ENCODE measurements around the gene AOPEP.

Gene AOPEP

GRCh38 chr9:95104581-95104960, 378.1 kb downstream of the AOPEP start:
- H3K9ac ChIP-seq (ENCODE audit: low read length) = no peak overlapping the region
- no peaks in the 10 kb centered on the region for H3K27me3 ChIP-seq (replicated peaks; ENCODE audit: insufficient read depth, low read length)
- DNase-seq = no peak
- no peak overlapping the region for H3K4me2 ChIP-seq (ENCODE audit: low read depth, low read length)
- no peaks in the 10 kb centered on the region for H3F3A ChIP-seq (ENCODE audit: insufficient read depth, low read length)
- no peaks in the 10 kb centered on the region for H3K4me1 ChIP-seq (ENCODE audit: low read length)
- H2AFZ ChIP-seq (ENCODE audit: low read length) = no peak overlapping the region
- no peaks in the 10 kb centered on the region for H3K79me2 ChIP-seq (ENCODE audit: low read length)
- no peaks in the 10 kb centered on the region for H3K9me3 ChIP-seq (replicated peaks; ENCODE audit: insufficient read depth, low read length)
- no peaks in the 10 kb centered on the region for H3K36me3 ChIP-seq (replicated peaks; ENCODE audit: insufficient read depth, low read length)
- no peak overlapping the region for H3K4me3 ChIP-seq (ENCODE audit: low read length)
- H3K9me2 ChIP-seq (replicated peaks; ENCODE audit: insufficient read depth, low read length) = no peaks in the 10 kb centered on the region
- H3K27ac ChIP-seq (ENCODE audit: low read length) = no peak overlapping the region
- no peaks in the 10 kb centered on the region for H4K20me1 ChIP-seq (ENCODE audit: insufficient read depth, low read length)
- TF ChIP-seq CTCF (IDR thresholded peaks at IDR 0.05; ENCODE audit: low read length) (no peak), EZH2 (optimal IDR thresholded peaks at IDR 0.05; ENCODE audit: low read depth, low read length) (no peak), EZH2phosphoT487 (IDR thresholded peaks at IDR 0.05; ENCODE audit: low read length) (no peak)

GRCh38 chr9:95104980-95105379, 378.5 kb downstream of the AOPEP start:
- H3K27ac ChIP-seq (ENCODE audit: low read length) = no peak overlapping the region
- H3K4me3 ChIP-seq (ENCODE audit: low read length) = no peak overlapping the region
- no peaks in the 10 kb centered on the region for H3F3A ChIP-seq (ENCODE audit: insufficient read depth, low read length)
- no peaks in the 10 kb centered on the region for H3K79me2 ChIP-seq (ENCODE audit: low read length)
- no peaks in the 10 kb centered on the region for H3K9me2 ChIP-seq (replicated peaks; ENCODE audit: insufficient read depth, low read length)
- no peak for TF ChIP-seq CTCF (IDR thresholded peaks at IDR 0.05; ENCODE audit: low read length)
- no peak for TF ChIP-seq EZH2phosphoT487 (IDR thresholded peaks at IDR 0.05; ENCODE audit: low read length)
- no peak for TF ChIP-seq EZH2 (optimal IDR thresholded peaks at IDR 0.05; ENCODE audit: low read depth, low read length)
- H3K4me1 ChIP-seq (ENCODE audit: low read length) = no peaks in the 10 kb centered on the region
- H3K27me3 ChIP-seq (replicated peaks; ENCODE audit: insufficient read depth, low read length) = no peaks in the 10 kb centered on the region
- H4K20me1 ChIP-seq (ENCODE audit: insufficient read depth, low read length) = no peaks in the 10 kb centered on the region
- DNase-seq = no peak
- H3K9ac ChIP-seq (ENCODE audit: low read length) = no peak overlapping the region
- H3K9me3 ChIP-seq (replicated peaks; ENCODE audit: insufficient read depth, low read length) = no peaks in the 10 kb centered on the region
- no peak overlapping the region for H3K4me2 ChIP-seq (ENCODE audit: low read depth, low read length)
- H3K36me3 ChIP-seq (replicated peaks; ENCODE audit: insufficient read depth, low read length) = no peaks in the 10 kb centered on the region
- no peak overlapping the region for H2AFZ ChIP-seq (ENCODE audit: low read length)

DNA sequence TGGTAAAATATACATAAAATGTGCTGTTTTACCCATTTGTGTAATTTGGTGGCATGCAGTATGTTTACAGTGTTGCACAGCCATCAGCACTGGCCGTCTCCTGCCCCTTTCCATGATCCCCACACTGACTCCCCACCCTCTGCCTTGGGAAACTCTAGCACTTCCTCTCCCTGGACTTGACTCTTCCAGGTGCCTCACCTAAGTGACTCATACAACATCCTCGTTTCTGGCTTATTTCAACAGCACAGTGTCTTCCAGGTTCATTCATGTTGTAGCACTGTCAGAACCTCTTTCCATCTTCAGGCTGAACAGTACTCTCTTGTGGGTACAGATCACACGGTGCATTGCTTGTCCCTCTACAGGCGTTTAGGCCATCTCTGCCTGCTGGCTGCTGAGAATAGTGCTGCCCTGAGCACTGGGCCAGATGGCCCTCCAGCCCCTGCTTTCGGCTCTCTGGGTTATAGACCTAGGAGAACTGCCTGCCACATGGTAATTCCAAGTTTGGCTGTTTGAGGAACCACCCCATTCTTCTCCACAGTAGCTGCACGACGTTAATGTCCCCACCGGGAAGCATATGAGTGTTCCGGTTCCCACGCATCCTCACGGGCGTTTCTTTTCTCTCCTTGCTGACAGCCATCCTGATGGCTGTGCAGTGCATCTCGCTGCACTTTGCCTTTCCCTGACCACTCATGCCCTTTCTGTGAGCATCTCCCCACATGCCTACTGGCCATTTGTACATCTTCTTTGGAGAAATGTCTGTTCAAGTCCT, 379.2 kb downstream of the AOPEP start:
- H3K4me3 ChIP-seq (ENCODE audit: low read length) = no peak overlapping the region
- H3K36me3 ChIP-seq (replicated peaks; ENCODE audit: insufficient read depth, low read length) = no peaks in the 10 kb centered on the region
- H3K79me2 ChIP-seq (ENCODE audit: low read length) = no peaks in the 10 kb centered on the region
- DNase-seq = no peak
- H3K4me1 ChIP-seq (ENCODE audit: low read length) = no peaks in the 10 kb centered on the region
- H4K20me1 ChIP-seq (ENCODE audit: insufficient read depth, low read length) = no peaks in the 10 kb centered on the region
- H3K27me3 ChIP-seq (replicated peaks; ENCODE audit: insufficient read depth, low read length) = no peaks in the 10 kb centered on the region
- H2AFZ ChIP-seq (ENCODE audit: low read length) = no peak overlapping the region
- no peak overlapping the region for H3K4me2 ChIP-seq (ENCODE audit: low read depth, low read length)
- TF ChIP-seq CTCF (IDR thresholded peaks at IDR 0.05; ENCODE audit: low read length) (no peak), EZH2phosphoT487 (IDR thresholded peaks at IDR 0.05; ENCODE audit: low read length) (no peak), EZH2 (optimal IDR thresholded peaks at IDR 0.05; ENCODE audit: low read depth, low read length) (no peak)
- H3F3A ChIP-seq (ENCODE audit: insufficient read depth, low read length) = no peaks in the 10 kb centered on the region
- H3K9ac ChIP-seq (ENCODE audit: low read length) = no peak overlapping the region
- no peak overlapping the region for H3K27ac ChIP-seq (ENCODE audit: low read length)
- no peaks in the 10 kb centered on the region for H3K9me2 ChIP-seq (replicated peaks; ENCODE audit: insufficient read depth, low read length)
- no peaks in the 10 kb centered on the region for H3K9me3 ChIP-seq (replicated peaks; ENCODE audit: insufficient read depth, low read length)

Measured in MM.1S (cell line).